Stomach smooth muscle (tissue), 2 donors: ENCODE measurements around the gene MAGI1.

Experiments
- H3K27ac ChIP-seq: one replicate; pipeline ENCODE4 v1.7.0; 2013; ENCODE audit warnings: mild to moderate bottlenecking, low read length, inconsistent platforms
- H3K27me3 ChIP-seq, 2 donors: one replicate each; pipeline ENCODE4 v1.7.0; 2013; ENCODE audit warnings: low read length in 2 of 2; ENCODE audit not compliant: insufficient read depth in 2 of 2, control insufficient read depth in 1 of 2
- H3K36me3 ChIP-seq, 2 donors: one replicate each; pipeline ENCODE4 v1.7.0; 2013; ENCODE audit warnings: low read length in 2 of 2; ENCODE audit not compliant: control insufficient read depth in 2 of 2, insufficient read depth in 2 of 2
- H3K4me1 ChIP-seq: one replicate; pipeline ENCODE4 v1.7.0; 2013; ENCODE audit warnings: low read length; ENCODE audit not compliant: control insufficient read depth, insufficient read depth
- H3K4me3 ChIP-seq, 2 donors: one replicate each; pipeline ENCODE4 v1.7.0; 2013; ENCODE audit warnings: low read length in 2 of 2
- H3K9ac ChIP-seq, 2 donors: one replicate each; pipeline ENCODE4 v1.7.0; 2013; ENCODE audit warnings: low read length in 2 of 2, mild to moderate bottlenecking in 1 of 2
- H3K9me3 ChIP-seq, 2 donors: one replicate each; pipeline ENCODE4 v1.7.0; 2013; ENCODE audit warnings: low read length in 2 of 2; ENCODE audit not compliant: control insufficient read depth in 2 of 2
- donor health status: healthy.
- donor health status: Pancreatic carcinoma.

Gene MAGI1

DNA sequence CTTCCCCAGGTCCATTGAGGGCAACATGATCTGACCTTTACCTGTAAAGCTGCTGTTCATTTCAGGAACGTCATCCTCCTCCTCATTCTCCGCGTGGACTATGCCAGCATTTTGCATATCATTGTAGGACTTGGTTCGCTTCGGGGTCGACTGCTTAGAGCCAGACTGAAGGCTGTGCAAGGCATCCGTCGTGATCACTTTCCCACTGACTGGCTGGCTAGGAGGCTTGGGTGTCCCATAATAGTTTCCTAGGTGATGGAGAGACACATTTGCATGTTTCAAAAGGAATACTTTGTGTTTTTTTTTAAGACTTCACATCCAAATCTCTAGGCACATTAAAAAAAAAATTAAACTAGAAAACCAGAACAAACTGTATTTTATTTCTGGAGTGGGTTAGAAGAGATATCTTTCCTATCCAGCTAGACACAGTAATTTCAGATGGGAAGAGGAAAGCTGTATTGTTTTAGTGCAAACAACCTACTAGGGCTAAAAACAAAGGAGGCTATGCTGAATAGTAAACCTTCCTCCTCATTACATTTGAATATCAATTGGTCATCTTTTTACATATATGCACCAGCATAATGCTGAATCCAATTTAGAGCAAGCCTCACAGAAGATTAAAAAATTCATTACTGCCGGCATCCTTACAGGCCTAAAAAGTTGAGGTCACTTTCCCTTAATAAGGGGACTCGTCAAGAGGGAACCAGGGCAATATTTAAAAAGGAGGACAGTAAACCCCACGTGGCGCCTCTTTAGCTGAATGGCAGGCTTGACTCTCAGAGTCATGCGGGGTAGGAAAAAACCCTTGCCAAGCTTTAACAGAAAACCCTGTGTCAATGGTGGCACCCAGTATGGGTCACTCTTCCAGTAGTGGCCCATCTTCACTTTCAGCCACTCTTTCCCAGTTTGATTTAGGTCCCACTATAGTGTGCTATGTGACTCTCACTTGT is 559.9 kb downstream of the MAGI1 start:
- peaks cover 7% of the 10 kb centered on the region for H3K4me1 ChIP-seq
- no peaks in the 10 kb centered on the region for H3K9me3 ChIP-seq
- H3K36me3 ChIP-seq: peaks cover 0 to 2% of the 10 kb centered on the region in 2 donors
- no peak overlapping the region for H3K4me3 ChIP-seq
- no peaks in the 10 kb centered on the region for H3K27me3 ChIP-seq
- H3K9ac ChIP-seq: no peak overlapping the region
- no peak overlapping the region for H3K27ac ChIP-seq

DNA sequence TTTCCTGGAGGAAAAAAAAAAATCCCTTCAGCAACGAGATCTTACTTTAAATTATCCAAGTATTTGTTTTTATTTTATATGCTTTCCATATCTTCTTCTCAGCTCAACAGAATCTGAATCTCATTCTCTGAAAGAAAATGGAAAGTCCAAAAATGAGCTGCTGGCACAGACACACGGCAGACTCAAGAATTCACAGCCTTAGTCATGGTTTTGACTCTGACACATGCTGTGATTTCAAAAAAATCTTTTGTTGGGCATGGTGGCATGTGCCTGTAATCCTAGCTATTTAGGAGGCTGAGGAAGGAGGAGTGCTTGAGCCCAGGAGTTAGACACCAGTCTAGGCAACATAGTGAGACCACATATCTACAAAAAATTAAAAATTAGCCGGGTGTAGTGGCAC is 565.0 kb downstream of the MAGI1 start:
- Histone ChIP-seq H3K36me3 (peaks cover 0 to 2% of the 10 kb centered on the region in 2 donors), H3K4me3 (no peak overlapping the region), H3K27me3 (no peaks in the 10 kb centered on the region)

DNA sequence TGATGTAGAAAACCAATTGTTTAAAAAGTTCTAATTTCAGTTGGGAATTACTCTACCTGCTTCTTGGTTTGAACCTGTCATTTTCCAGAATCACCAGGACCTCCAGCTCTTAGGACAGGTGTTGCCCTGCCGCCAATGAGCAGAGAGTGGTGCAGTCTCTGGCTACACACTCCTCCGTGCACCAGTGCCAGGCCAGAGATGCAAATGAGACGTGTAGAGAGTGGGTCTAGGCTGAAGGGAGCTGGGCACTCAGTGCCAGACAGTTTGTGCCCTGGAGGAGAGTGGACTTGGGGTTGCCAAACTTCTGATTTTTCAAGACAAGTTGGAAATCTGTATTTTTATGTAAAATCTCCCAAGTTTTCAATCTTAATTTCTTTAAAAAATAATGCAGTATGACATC is 566.2 kb downstream of the MAGI1 start:
- Histone ChIP-seq H3K4me1 (no peaks in the 10 kb centered on the region), H3K27me3 (no peaks in the 10 kb centered on the region), H3K9ac (no peak overlapping the region), H3K4me3 (no peak overlapping the region), H3K36me3 (peaks cover 0 to 2% of the 10 kb centered on the region in 2 donors), H3K9me3 (no peaks in the 10 kb centered on the region), H3K27ac (no peak overlapping the region)

More for the DNA sequence above, 565.0 kb downstream of the MAGI1 start:
- Histone ChIP-seq H3K4me1 (no peaks in the 10 kb centered on the region), H3K27ac (no peak overlapping the region), H3K9me3 (no peaks in the 10 kb centered on the region), H3K9ac (no peak overlapping the region)

DNA sequence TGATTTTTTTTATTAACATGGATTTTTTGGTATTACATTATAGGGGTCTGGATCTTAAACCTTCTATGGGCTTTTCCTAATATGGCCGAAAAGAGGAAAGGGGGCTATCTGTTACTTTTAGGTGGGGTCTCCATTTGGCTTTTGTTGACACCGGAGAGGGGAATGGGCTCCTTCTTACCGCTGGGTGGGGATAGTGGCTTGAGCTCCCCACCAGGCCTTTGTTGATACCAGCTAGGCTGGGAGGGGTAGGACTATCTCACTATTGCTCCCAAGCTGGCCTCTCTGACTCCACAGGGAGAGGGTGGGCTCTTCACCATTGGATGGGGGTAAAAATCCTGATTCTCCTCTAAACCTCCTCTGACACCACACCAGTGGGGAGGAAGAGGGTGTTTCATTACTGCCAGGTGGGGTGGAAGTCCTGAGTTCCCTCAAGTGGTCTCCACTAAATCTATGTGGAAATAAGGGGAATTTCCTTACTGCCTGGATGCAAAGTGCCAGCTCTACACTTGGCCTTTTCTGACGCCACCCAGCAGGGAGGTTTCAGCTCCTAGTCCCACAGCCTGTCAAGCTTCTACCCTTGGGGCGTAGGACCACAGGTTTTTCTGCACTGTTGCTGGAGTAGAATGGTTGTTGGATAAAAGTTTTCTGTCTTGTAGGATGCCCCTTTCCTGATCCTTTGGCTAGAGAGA is 572.3 kb downstream of the MAGI1 start:
- H3K36me3 ChIP-seq: no peaks in the 10 kb centered on the region
- H3K9ac ChIP-seq: no peak overlapping the region
- no peak overlapping the region for H3K27ac ChIP-seq
- H3K27me3 ChIP-seq: no peaks in the 10 kb centered on the region
- H3K4me1 ChIP-seq: no peaks in the 10 kb centered on the region
- H3K9me3 ChIP-seq: no peaks in the 10 kb centered on the region
- no peak overlapping the region for H3K4me3 ChIP-seq

DNA sequence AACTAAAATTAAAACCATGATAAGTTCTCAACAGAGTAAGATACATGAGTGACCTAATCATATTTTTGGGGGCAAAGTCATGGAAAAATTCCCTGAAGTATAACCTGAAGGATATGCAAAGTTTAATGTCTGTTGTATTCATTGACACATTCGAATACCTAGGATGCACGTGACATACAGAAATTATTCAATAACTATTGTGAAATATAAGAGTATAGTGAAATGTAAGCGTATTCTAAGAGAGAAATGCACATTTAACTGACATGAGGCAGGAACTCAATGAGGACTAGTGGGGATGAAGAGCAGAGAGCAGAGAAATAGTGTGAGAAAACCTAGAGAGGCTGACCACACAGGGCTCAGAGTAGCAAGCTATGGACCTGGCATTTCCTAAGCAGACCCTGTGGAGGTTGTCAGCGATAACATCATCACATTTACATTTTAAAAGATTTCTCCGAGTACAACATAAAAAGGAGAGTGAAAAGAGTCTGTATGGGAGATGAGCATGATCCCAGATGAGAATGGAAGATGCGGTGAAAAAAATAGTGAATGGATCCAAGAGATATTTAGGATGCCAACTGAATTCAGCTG is 588.8 kb downstream of the MAGI1 start:
- H3K9ac ChIP-seq: no peak overlapping the region
- no peaks in the 10 kb centered on the region for H3K9me3 ChIP-seq
- no peak overlapping the region for H3K27ac ChIP-seq
- no peaks in the 10 kb centered on the region for H3K4me1 ChIP-seq
- H3K4me3 ChIP-seq: no peak overlapping the region
- peaks cover 0 to 2% of the 10 kb centered on the region in 2 donors for H3K36me3 ChIP-seq
- no peaks in the 10 kb centered on the region for H3K27me3 ChIP-seq

DNA sequence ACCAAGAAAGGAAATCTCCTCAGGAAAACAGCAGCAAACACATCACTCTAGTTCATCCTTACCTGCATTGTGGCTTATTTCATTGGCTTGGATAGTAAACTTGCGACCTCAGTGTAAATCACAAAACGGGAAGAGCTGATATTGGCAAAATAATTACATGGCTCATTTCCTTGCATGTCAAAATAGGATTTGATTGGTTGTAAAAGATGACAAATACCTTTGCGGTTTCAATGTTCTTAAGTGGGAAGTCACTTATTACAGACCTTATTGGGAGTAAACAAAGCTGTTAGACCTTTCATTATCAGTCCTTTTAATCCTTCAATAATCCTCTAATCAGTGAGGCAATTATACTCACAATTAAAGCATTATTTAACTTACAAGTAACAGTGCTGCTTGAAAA is 590.6 kb downstream of the MAGI1 start:
- Histone ChIP-seq H3K4me1 (no peaks in the 10 kb centered on the region), H3K4me3 (no peak overlapping the region), H3K9me3 (no peaks in the 10 kb centered on the region), H3K9ac (no peak overlapping the region), H3K27me3 (no peaks in the 10 kb centered on the region), H3K27ac (no peak overlapping the region), H3K36me3 (peaks cover 0 to 2% of the 10 kb centered on the region in 2 donors)

DNA sequence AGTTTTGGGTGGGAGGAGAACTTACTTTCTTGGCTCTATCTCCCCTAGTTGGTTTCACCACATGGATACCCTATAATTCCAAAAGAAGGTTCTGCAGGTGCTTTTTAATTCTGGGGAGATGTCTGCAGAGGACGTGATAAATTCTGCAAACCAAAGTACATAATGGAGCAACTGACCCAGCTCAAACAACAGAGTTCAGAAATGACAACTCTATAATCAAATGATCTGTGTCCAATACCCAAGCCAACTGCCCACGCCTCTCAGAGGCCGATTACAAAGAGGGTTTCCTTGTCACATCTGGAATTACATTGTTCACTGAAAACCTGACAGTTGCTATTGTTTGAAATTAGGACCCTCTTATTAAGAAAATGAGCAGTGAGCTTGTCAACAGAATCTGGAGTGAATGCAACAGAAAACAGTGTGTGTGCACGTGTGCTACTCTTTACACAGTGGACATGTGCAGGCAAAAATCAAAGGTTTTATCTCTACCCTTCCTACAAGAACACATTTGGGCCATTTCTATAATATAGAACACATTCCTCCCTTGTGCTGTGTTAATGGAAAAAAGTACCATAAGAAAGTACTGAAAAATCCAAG is 593.0 kb downstream of the MAGI1 start:
- H3K4me3 ChIP-seq: no peak overlapping the region
- no peak overlapping the region for H3K9ac ChIP-seq
- H3K36me3 ChIP-seq: peaks cover 0 to 2% of the 10 kb centered on the region in 2 donors
- H3K27ac ChIP-seq: no peak overlapping the region
- no peaks in the 10 kb centered on the region for H3K9me3 ChIP-seq
- no peaks in the 10 kb centered on the region for H3K4me1 ChIP-seq
- H3K27me3 ChIP-seq: no peaks in the 10 kb centered on the region

DNA sequence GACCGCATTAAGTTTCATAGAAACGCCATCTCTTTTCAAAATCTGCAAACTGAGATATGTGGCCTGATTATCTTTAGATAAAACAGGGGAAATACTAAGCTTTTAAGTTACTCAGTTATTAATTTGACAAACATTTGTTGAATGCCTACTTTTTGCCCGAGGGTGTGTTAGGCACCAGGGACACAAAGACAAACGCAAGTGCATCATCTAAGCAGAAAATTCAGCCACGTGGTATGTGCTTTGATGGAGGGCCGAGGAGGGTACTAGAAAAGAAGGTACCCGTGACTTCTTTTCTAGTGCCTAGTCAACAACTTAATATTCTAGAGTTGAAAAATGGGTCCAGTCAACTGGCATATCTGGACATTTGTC is 594.3 kb downstream of the MAGI1 start:
- no peaks in the 10 kb centered on the region for H3K9me3 ChIP-seq
- H3K9ac ChIP-seq: no peak overlapping the region
- no peaks in the 10 kb centered on the region for H3K4me1 ChIP-seq
- no peak overlapping the region for H3K27ac ChIP-seq
- no peak overlapping the region for H3K4me3 ChIP-seq
- peaks cover 0 to 2% of the 10 kb centered on the region in 2 donors for H3K36me3 ChIP-seq
- no peaks in the 10 kb centered on the region for H3K27me3 ChIP-seq

DNA sequence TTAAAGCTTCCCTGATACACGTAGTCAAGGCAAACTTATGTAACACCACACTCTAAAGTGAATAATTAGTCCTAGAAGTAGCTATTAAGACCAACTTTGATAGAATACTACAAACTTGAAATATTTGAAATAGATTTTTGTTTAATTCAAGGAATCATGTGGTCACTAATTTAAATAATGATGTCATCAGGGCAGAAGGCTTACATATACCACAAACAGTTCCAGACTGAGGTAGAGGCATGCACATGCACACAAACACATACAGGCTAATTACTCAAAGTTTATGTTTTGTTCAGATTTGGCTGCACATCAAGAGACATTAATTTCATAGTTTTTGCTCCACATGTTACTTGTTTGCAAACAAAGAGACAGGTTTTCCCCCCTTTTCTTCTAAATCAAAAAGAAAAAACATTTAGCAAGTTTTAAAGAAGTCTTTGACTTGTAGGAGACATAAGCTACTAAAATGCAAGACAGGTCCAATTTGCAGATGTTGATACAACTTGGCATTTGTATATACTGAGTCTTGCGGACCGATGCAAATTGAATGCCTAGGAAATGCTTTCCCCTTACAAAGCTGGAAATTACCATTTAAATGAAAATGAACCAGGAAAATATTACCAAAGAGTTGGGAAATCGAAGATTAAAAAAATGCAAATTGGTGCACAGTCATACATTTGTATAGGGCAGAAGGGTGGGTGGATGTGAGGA is 594.8 kb downstream of the MAGI1 start:
- no peak overlapping the region for H3K4me3 ChIP-seq
- peaks cover 0 to 2% of the 10 kb centered on the region in 2 donors for H3K36me3 ChIP-seq
- no peak overlapping the region for H3K27ac ChIP-seq
- H3K9me3 ChIP-seq: no peaks in the 10 kb centered on the region
- H3K4me1 ChIP-seq: no peaks in the 10 kb centered on the region
- no peaks in the 10 kb centered on the region for H3K27me3 ChIP-seq
- H3K9ac ChIP-seq: no peak overlapping the region

DNA sequence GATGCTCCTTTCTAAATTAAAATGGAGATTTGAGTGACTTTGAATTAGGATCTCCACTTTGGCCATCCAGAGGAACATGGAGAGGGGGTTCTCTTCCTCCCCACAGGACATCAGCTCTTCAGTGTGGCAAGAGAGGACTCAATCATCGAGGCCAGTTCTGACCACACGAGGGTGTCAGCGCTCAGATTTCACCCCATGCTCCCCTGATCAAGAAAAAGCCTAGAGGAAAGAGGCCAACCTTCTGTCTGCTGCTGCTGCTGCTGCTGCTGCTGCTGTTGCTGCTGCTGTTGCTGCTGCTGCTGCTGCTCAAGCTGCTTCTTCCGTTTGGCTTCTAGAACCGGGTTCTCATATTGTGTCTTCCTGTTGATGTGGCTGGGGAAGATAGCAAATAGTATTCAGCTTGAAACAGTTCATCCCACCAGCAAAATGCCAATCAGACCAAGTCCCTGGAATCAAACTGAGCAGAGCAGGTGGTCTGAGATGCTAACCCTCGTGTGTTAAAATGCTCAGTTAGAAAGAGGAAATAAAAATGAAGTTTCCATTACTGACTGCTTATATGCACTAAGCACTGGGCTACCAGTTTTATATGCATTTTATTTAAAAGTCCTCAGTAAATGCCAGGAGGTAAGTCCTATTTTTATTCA is 599.0 kb downstream of the MAGI1 start:
- Histone ChIP-seq H3K9ac (no peak overlapping the region), H3K4me1 (no peaks in the 10 kb centered on the region), H3K4me3 (no peak overlapping the region), H3K27me3 (no peaks in the 10 kb centered on the region), H3K27ac (no peak overlapping the region), H3K36me3 (peaks cover 2 to 3% of the 10 kb centered on the region in 2 donors), H3K9me3 (no peaks in the 10 kb centered on the region)
